ENCODE measurements around the gene ATL1.

The ATL1 gene

GRCh38 chr14:50559990-50560930, at the start of gene ATL1:
TSS of gene ATL1 (plus strand) at chr14:50560145. CDS start at chr14:50560266, 121 bp downstream.
- DNase-seq = peak; percentile 53

- DNase-seq = no peak
These were observed 49.8 kb upstream of the ATL1 start for GRCh38 chr14:50510157-50510556.

- no peak for DNase-seq
These were observed 47.5 kb upstream of the ATL1 start for GRCh38 chr14:50512463-50512862.

- no peak for DNase-seq
These were observed 43.9 kb upstream of the ATL1 start for GRCh38 chr14:50516091-50516490.

- DNase-seq = peak; percentile 60
These were observed 38.8 kb upstream of the ATL1 start for GRCh38 chr14:50520947-50521815.

- DNase-seq = no peak
These were observed 38.0 kb upstream of the ATL1 start for GRCh38 chr14:50521912-50522341.

- DNase-seq = no peak
These were observed 36.5 kb upstream of the ATL1 start for GRCh38 chr14:50523271-50524041.

GRCh38 chr14:50524060-50524459, 35.9 kb upstream of the ATL1 start:
- DNase-seq = no peak

GRCh38 chr14:50524731-50525515, 35.0 kb upstream of the ATL1 start:
- DNase-seq = no peak

- no peak for DNase-seq
These were observed 31.9 kb upstream of the ATL1 start for GRCh38 chr14:50528000-50528399.

GRCh38 chr14:50529288-50530179, 30.4 kb upstream of the ATL1 start:
- DNase-seq = no peak

GRCh38 chr14:50530358-50530757, 29.6 kb upstream of the ATL1 start:
- DNase-seq = no peak

GRCh38 chr14:50530794-50531365, 29.1 kb upstream of the ATL1 start:
- DNase-seq = no peak

GRCh38 chr14:50531595-50532501, 28.1 kb upstream of the ATL1 start:
- DNase-seq = peak; percentile 47

GRCh38 chr14:50532502-50533240, 27.3 kb upstream of the ATL1 start, which contains the start of gene MAP4K5:
TSS of gene MAP4K5 (minus strand) at chr14:50532569. CDS start at chr14:50532049, 520 bp downstream.
- DNase-seq = peak; percentile 93

GRCh38 chr14:50533241-50533705, 26.7 kb upstream of the ATL1 start:
- no peak for DNase-seq

GRCh38 chr14:50533806-50534205, 26.1 kb upstream of the ATL1 start:
- no peak for DNase-seq

GRCh38 chr14:50534416-50534815, 25.5 kb upstream of the ATL1 start:
- DNase-seq = no peak

Measured in CD4-positive, alpha-beta T cell treated with Interleukin-17A for 4 hours (primary cell).